ENCODE results near the gene SIK3. TPM values are rescaled to one million over a fixed set of nuclear protein-coding genes. Genes with fewer than 3 reads are reported as not detected.
A peak's percentile ranks its signal among the peaks of the same experiment; 100 is the strongest.

SIK3 gene
- total and polyA plus RNA-seq, 2 experiments from 2014 or later: 29.1 to 58.5 TPM

DNA sequence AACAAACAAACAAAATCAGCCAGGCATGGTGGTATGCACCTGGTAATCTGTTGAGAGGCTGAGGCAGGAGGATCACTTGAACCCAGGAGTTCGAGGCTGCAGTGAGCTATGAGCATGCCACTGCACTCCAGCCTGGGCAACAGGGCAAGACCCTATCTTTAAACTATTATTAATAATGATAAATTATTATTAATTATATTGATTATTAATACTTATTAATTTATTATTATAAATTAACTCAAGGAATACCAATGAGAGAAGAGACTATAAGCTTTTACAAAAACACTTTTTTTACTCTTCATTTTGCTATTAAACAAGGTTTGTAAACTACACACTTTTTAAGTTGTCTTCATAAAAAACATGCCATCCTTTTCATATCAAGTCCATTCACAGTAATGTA, 163.1 kb downstream of the SIK3 start:
- TF ChIP-seq, protein P1, sequence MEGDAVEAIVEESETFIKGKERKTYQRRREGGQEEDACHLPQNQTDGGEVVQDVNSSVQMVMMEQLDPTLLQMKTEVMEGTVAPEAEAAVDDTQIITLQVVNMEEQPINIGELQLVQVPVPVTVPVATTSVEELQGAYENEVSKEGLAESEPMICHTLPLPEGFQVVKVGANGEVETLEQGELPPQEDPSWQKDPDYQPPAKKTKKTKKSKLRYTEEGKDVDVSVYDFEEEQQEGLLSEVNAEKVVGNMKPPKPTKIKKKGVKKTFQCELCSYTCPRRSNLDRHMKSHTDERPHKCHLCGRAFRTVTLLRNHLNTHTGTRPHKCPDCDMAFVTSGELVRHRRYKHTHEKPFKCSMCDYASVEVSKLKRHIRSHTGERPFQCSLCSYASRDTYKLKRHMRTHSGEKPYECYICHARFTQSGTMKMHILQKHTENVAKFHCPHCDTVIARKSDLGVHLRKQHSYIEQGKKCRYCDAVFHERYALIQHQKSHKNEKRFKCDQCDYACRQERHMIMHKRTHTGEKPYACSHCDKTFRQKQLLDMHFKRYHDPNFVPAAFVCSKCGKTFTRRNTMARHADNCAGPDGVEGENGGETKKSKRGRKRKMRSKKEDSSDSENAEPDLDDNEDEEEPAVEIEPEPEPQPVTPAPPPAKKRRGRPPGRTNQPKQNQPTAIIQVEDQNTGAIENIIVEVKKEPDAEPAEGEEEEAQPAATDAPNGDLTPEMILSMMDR (IDR thresholded peaks at IDR 0.05; ENCODE audit: low read depth, low read length): no peak
- Histone ChIP-seq H3K9me3 (ENCODE audit: low read depth) (no peaks in the 10 kb centered on the region), H3K27ac (no peak overlapping the region), H3K4me1 (ENCODE audit: low read depth) (peaks cover 6% of the 10 kb centered on the region), H3K36me3 (no peaks in the 10 kb centered on the region), H3K4me3 (no peak overlapping the region), H3K27me3 (no peaks in the 10 kb centered on the region)
- DNase-seq (ENCODE audit: low read depth in 1 of 2, low spot score in 1 of 2): no peak

DNA sequence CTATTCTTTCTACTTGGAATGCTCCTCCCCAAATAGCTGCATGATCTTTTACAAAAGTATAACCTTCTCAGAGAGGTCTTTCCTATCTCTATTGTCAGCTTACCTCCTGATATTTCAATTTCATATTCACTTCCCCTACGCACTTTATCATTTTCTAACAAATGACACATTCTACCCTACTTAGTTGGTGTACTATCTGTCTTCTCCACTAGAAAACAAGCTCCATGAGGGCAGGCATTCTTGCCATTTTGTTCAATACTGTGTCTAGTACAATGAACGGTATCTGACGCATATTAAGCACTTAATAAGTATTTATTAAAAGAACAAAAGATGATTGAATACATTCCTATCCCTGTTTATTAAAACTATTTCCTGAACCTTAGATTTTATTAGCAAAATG, 164.3 kb downstream of the SIK3 start:
- Histone ChIP-seq H3K9me3 (ENCODE audit: low read depth) (no peaks in the 10 kb centered on the region), H3K36me3 (no peaks in the 10 kb centered on the region), H3K27ac (no peak overlapping the region)

DNA sequence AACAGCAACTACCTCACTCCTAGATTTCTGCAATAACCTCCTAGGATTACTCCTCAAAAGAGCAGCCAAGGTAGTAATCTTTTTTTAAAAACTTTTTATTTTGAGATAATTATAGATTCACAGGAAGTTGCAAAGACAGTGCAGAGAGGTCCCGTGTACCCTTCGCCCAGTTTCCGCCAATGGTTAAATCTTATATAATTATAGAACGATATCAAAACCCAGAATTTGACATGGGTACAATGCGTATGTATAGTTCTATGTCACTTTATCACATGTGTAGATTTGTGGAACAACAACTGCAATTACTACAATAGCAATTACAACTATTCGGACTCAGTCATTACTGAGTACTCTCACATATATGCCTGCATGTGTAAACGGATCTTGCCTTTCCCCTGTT, 166.0 kb downstream of the SIK3 start:
- H3K4me1 ChIP-seq (ENCODE audit: low read depth): peaks cover 33% of the 10 kb centered on the region
- H3K9me3 ChIP-seq (ENCODE audit: low read depth): no peaks in the 10 kb centered on the region
- no peaks in the 10 kb centered on the region for H3K36me3 ChIP-seq
- no peak overlapping the region for H3K27ac ChIP-seq
- H3K27me3 ChIP-seq: no peaks in the 10 kb centered on the region
- no peak for DNase-seq (ENCODE audit: low read depth in 1 of 2, low spot score in 1 of 2)
- TF ChIP-seq, protein P1 (IDR thresholded peaks at IDR 0.05; ENCODE audit: low read depth, low read length): no peak
- no peak overlapping the region for H3K4me3 ChIP-seq

More for the DNA sequence above, 164.3 kb downstream of the SIK3 start:
- H3K27me3 ChIP-seq: no peaks in the 10 kb centered on the region
- H3K4me1 ChIP-seq (ENCODE audit: low read depth): peaks cover 17% of the 10 kb centered on the region
- TF ChIP-seq, protein P1 (IDR thresholded peaks at IDR 0.05; ENCODE audit: low read depth, low read length): no peak
- H3K4me3 ChIP-seq: no peak overlapping the region
- no peak for DNase-seq (ENCODE audit: low read depth in 1 of 2, low spot score in 1 of 2)

DNA sequence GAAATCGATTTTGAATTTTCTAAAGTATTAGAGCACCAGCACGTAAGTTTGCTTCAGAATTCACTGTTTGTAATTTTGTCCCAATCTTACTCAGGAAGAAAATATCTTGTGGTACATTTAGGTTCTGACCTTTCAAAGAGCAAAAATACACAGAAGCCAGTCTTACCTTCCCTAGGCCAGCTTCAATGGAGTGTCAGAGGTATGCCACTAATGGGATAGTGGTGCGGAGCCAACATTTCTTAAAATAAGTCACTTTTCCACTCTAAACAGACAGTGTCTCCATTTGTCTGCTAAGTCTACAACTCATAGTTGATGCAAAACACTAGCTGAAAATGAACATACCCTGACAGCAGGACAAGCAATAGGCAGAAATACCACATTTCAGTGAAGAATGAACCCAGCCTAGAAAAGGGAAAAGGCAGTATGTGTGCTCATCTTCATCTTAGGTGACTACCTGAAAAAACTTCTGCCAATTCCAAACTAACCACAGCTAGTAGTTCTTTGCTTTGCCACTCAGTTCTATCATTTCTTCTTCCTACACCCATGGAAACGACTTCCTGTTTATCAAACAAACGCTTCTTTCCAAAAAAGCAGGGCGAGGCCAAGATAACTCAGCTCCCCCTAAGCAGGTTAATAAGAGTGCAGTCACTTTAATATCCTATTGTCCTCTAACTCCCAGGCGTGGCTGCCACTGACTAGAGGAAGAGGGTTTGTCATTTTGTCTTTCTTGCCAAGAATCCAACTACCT, 166.8 kb downstream of the SIK3 start:
- H3K9me3 ChIP-seq (ENCODE audit: low read depth): no peaks in the 10 kb centered on the region
- TF ChIP-seq, protein P1 (IDR thresholded peaks at IDR 0.05; ENCODE audit: low read depth, low read length): no peak
- no peak overlapping the region for H3K4me3 ChIP-seq
- no peaks in the 10 kb centered on the region for H3K36me3 ChIP-seq
- peaks cover 38% of the 10 kb centered on the region for H3K4me1 ChIP-seq (ENCODE audit: low read depth)
- no peaks in the 10 kb centered on the region for H3K27me3 ChIP-seq
- H3K27ac ChIP-seq: peak overlapping the region; percentile 75
- peak in 1 of 2 donors; percentile 54 for DNase-seq (ENCODE audit: low read depth in 1 of 2, low spot score in 1 of 2)

DNA sequence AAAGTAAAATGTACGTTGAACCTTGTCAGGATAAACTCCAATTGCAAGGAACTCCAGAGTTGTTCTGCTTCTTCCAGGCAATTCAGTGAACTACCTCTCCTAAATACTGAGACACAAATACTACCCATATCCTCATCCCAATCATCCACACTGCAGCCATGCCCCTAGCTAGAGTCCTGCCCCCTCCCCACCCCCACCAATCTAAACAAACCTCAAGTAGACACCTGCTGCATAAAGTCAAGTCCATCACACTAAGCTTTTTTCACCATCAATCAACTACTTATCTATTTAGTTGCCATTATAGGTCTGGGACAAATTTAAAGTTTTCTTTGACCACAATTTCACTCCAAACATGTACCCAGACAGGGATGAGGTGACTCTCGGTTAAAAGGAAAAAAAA, 167.6 kb downstream of the SIK3 start:
- H3K9me3 ChIP-seq (ENCODE audit: low read depth): no peaks in the 10 kb centered on the region
- H3K4me1 ChIP-seq (ENCODE audit: low read depth): peaks cover 46% of the 10 kb centered on the region
- H3K27me3 ChIP-seq: no peaks in the 10 kb centered on the region
- TF ChIP-seq, protein P1 (IDR thresholded peaks at IDR 0.05; ENCODE audit: low read depth, low read length): no peak
- H3K36me3 ChIP-seq: no peaks in the 10 kb centered on the region
- H3K27ac ChIP-seq: peak overlapping the region; percentile 75
- H3K4me3 ChIP-seq: no peak overlapping the region
- DNase-seq (ENCODE audit: low read depth in 1 of 2, low spot score in 1 of 2): no peak

Data from cardiac muscle cell (in vitro differentiated cells and primary cell).